AG04450 (cell line): ENCODE results near the gene SORCS2. TPM values are rescaled to one million over a fixed set of nuclear protein-coding genes. Genes with fewer than 3 reads are reported as not detected.

Experiments
- CTCF ChIA-PET: fragments of 300-600, 350-600 bp; formaldehyde crosslinking; extraction: SDS; loops from one replicate; lab custom pipeline; 2022; ENCODE audit warnings: antibody characterized with exemption, inconsistent platforms; lab: Charles Lee
- POLR2A ChIA-PET: fragments of 350-600 bp; formaldehyde crosslinking; extraction: SDS; loops from one replicate; lab custom pipeline; 2021; ENCODE audit warnings: antibody characterized with exemption, inconsistent platforms; lab: Yijun Ruan, JAX
- DNase-seq: peaks from one replicate; pipeline ENCODE4 v3.0.0-alpha.2; 2011; ENCODE audit warnings: low read depth, low spot score
- H3K27ac ChIP-seq: one replicate; pipeline ENCODE4 v1.5.1; 2012; ENCODE audit warnings: low read depth, low read length, control low read depth
- H3K27me3 ChIP-seq: one replicate; pipeline ENCODE4 v1.6.0; 2012; ENCODE audit warnings: low read length; ENCODE audit not compliant: control insufficient read depth, insufficient read depth
- H3K4me3 ChIP-seq: 2 replicates; pipeline ENCODE4 v1.5.1; 2011; ENCODE audit warnings: mild to moderate bottlenecking, low read depth, low read length, control low read depth
- H3K9me3 ChIP-seq: 2 replicates; pipeline ENCODE4 v1.5.1; 2012; ENCODE audit warnings: low read length; ENCODE audit not compliant: control insufficient read depth, insufficient read depth
- polyA plus RNA-seq: library from polyadenylated mRNA; depleted of rRNA; stranded (reverse); fragments of >200 nt; gene quantifications from 2 replicates; pipeline ENCODE4 v1.2.3, GENCODE V29; 2011
- TF ChIP-seq, protein P1 (sequence below): IDR thresholded peaks from 2 replicates; pipeline ENCODE4 v1.5.1; 2011; ENCODE audit warnings: low read depth, low read length, control low read depth, inconsistent platforms

The SORCS2 gene
- polyA plus RNA-seq, 1 experiment: 0.29 TPM

DNA sequence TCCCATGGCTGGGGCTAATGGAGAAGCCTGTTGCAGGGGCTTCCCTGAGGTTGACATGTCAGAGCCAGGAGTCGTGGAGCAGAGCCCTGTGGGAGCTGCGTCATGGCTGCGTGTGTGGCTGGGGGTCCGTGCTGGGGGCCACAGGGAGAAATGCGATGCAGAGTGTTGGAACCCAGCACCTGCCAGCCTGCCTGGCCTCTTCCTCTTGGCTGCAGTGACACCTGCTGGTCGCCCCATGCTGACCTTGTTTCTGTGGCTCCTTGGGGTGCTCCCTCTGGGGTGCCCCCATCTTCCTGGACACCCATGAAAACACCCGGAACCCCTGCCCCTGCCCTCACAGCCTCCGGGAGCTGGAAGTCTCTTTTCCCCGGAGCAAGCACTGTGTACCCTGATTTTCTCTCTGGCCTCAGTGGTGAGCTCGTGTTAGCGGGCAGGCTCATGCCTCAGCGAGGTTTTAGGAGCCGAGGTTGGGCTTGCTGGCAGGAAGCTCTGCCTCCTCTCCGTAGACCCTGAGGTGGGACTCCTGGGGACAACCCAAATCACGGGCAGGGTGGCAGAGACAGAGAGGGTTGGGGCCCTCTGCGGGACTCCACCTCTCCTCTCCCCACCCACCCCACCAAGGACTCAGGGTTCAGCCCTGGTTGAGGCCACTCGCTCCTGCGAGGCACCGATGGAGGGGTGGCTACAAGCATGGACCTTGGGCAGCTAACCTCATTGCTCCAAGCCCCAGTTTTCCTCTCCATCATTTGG lies 103.7 kb downstream of the SORCS2 start:
- TF ChIP-seq, protein P1, sequence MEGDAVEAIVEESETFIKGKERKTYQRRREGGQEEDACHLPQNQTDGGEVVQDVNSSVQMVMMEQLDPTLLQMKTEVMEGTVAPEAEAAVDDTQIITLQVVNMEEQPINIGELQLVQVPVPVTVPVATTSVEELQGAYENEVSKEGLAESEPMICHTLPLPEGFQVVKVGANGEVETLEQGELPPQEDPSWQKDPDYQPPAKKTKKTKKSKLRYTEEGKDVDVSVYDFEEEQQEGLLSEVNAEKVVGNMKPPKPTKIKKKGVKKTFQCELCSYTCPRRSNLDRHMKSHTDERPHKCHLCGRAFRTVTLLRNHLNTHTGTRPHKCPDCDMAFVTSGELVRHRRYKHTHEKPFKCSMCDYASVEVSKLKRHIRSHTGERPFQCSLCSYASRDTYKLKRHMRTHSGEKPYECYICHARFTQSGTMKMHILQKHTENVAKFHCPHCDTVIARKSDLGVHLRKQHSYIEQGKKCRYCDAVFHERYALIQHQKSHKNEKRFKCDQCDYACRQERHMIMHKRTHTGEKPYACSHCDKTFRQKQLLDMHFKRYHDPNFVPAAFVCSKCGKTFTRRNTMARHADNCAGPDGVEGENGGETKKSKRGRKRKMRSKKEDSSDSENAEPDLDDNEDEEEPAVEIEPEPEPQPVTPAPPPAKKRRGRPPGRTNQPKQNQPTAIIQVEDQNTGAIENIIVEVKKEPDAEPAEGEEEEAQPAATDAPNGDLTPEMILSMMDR: peak; percentile 73
- Histone ChIP-seq H3K4me3 (no peak overlapping the region), H3K9me3 (no peaks in the 10 kb centered on the region; the same call in 1 of the 2 replicates), H3K27ac (no peak overlapping the region), H3K27me3 (peaks cover 19% of the 10 kb centered on the region)
- POLR2A ChIA-PET: no interaction called here
- DNase-seq: no peak
- CTCF ChIA-PET: interaction anchor here (0.7 to 3.5 kb wide), 5 partner anchors 20 to 168 kb away, joined by 3 to 31 read pairs (median 4); partner anchors contain the start of gene SORCS2

DNA sequence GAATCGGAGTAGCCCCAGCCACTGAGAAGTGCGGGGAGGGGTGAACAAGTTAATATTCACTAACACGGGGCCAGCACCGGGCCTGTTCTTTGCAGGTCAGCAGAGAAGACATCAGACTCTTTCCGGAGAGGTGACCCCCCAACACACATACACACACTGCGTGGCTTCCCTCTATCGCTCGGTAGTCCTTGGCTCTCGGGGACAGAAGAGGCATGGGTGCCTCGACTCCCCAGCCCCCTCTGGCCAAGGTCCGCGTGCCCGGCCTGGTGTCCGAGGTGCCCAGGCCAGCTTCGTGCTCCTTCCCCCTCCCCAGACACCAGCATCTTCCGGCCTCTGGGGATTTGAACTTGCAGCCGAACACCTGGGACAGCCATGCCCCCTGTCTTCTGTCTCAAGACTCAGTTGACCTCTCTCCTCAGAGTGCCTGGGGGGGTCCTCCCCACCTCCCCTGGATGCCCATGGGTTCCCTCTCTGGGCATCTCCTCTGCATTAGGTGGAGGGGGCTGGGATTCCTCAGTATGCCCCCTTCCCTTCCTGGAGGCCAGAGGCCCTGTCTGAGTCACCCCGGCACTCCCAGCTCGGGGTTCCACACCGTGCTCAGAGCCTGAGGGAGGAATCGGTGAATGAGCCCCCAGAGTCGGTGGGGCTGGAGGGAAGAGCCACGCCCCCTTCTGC lies 104.5 kb downstream of the SORCS2 start:
- Histone ChIP-seq H3K4me3 (no peak overlapping the region), H3K9me3 (no peaks in the 10 kb centered on the region; the same call in 1 of the 2 replicates), H3K27ac (no peak overlapping the region), H3K27me3 (peaks cover 18% of the 10 kb centered on the region)
- DNase-seq: no peak
- TF ChIP-seq, protein P1: no peak
- CTCF ChIA-PET: interaction anchor here (0.7 to 3.5 kb wide), 5 partner anchors 21 to 190 kb away, joined by 3 to 31 read pairs (median 4); partner anchors contain the start of gene SORCS2
- POLR2A ChIA-PET: no interaction called here

DNA sequence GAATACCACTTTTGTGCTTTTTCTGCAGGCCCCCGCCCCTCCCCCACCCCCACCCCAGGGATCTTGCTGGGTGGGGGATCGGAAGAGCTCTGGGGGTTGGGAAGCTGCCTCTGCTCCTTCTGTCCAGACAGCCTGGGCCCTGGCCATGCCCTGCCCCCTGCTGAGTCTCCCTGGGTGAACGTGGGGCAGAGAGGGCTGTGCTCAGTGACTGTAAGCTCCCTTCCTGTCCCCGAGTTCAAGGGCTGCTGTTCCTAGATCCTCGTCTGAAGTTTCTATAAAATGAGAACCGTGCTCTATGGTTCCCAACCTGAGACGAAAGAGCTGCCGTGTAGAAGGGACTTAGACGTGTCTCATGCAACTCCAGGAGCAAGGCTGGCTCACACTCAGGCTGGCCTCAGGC lies 105.0 kb downstream of the SORCS2 start:
- H3K4me3 ChIP-seq: no peak overlapping the region
- no peak overlapping the region for H3K27ac ChIP-seq
- H3K9me3 ChIP-seq: no peaks in the 10 kb centered on the region; the same call in 1 of the 2 replicates
- CTCF ChIA-PET: interaction anchor here (0.7 to 1.0 kb wide), 2 partner anchors 106 to 190 kb away, joined by 3 to 4 read pairs; partner anchors contain the start of gene SORCS2
- H3K27me3 ChIP-seq: peaks cover 18% of the 10 kb centered on the region
- DNase-seq: no peak
- POLR2A ChIA-PET: no interaction called here
- TF ChIP-seq, protein P1: no peak

DNA sequence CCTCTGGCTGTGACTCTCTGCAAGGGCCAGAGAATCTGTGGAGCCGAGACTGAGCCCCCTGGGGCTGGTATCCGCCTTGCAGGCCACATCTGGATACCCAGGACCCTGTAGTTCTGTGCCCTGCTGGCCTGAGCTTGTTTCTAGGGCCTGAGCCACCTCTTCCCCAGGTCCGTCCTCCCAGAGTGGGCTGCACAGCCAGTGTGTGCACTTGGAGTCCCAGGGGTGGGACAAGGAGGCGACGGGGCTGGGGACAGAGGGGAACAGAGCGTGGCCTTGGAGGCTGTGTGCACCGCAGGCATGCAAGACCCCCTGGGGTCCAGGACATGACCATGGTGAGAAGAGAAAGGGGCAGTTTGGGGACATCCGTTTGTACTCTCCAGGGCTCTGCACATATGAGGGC lies 105.5 kb downstream of the SORCS2 start:
- ChIA-PET CTCF (interaction anchor here (0.7 to 1.0 kb wide), 2 partner anchors 106 to 189 kb away, joined by 3 to 4 read pairs; partner anchors contain the start of gene SORCS2), POLR2A (no interaction called here)
- peaks cover 21% of the 10 kb centered on the region for H3K27me3 ChIP-seq
- no peak overlapping the region for H3K4me3 ChIP-seq
- H3K27ac ChIP-seq: no peak overlapping the region
- DNase-seq: no peak
- TF ChIP-seq, protein P1: no peak
- no peaks in the 10 kb centered on the region; the same call in 1 of the 2 replicates for H3K9me3 ChIP-seq
